Gastroesophageal sphincter (tissue), 4 donors: ENCODE measurements around the gene DCBLD1. TPM values are rescaled to one million over a fixed set of nuclear protein-coding genes. Genes with fewer than 3 reads are reported as not detected.

Experiments used
- ATAC-seq: fragments of 150-250 bp; one replicate; pipeline ENCODE4 v1.9.1; 2016; ENCODE audit warnings: mild to moderate bottlenecking, moderate library complexity
- H3K27ac ChIP-seq, 4 donors: fragments of 200-600 bp; sonication (generic) in 3 of 4; 1 replicate in 3 of 4; 2 replicates in 1 of 4; pipeline ENCODE4 v1.5.1; 2016 to 2019
- H3K27me3 ChIP-seq: fragments of 200-600 bp; sonication (generic); one replicate; pipeline ENCODE4 v1.5.1; 2019
- H3K36me3 ChIP-seq, 2 donors: fragments of 200-600 bp; sonication (generic); one replicate each; pipeline ENCODE4 v1.5.1; 2019; ENCODE audit warnings: control low read depth in 1 of 2
- H3K4me1 ChIP-seq, 3 donors: fragments of 200-600 bp; sonication (generic); 1 replicate in 2 of 3; 2 replicates in 1 of 3; pipeline ENCODE4 v1.5.1; 2016 to 2019; ENCODE audit warnings: control low read depth in 2 of 3
- H3K4me3 ChIP-seq, 2 donors: fragments of 200-600 bp; sonication (generic); one replicate each; pipeline ENCODE4 v1.5.1; 2019; ENCODE audit warnings: mild to moderate bottlenecking in 1 of 2, moderate library complexity in 1 of 2
- H3K9me3 ChIP-seq, 3 donors: fragments of 200-600 bp; sonication (generic); one replicate each; pipeline ENCODE4 v1.5.1; 2017 to 2019; ENCODE audit warnings: control low read depth in 2 of 3
- EP300 ChIP-seq: sonication (generic); formaldehyde crosslinking; IDR thresholded peaks from one replicate; pipeline ENCODE4 v1.6.1; 2017; ENCODE audit warnings: antibody characterized with exemption, mild to moderate bottlenecking
- POLR2A ChIP-seq, 2 donors: fragments of 450-650 bp; IDR thresholded peaks; one replicate each; pipeline ENCODE4 v1.6.1; 2017; ENCODE audit warnings: antibody characterized with exemption in 2 of 2, mild to moderate bottlenecking in 2 of 2, moderate library complexity in 1 of 2
- POLR2AphosphoS5 ChIP-seq: sonication (generic); formaldehyde crosslinking; IDR thresholded peaks from one replicate; pipeline ENCODE4 v1.6.1; 2017; ENCODE audit warnings: antibody characterized with exemption
- WGBS, 2 donors: methylation state at CpG; one replicate each; pipeline ENCODE4 v1.1.5; 2018; ENCODE audit warnings: low coverage in 1 of 2; 5-methylcytosine and 5-hydroxymethylcytosine counted together
- total RNA-seq, 4 donors: library from RNA; depleted of rRNA; stranded (reverse); fragments of >200 nt; gene quantifications; one replicate each; pipeline ENCODE4 v1.1.0, GENCODE V29; 2016
- TF ChIP-seq, protein P1 (sequence below), 4 experiments: fragments of 200-600 bp in 2 of 4; fragments of 450-650 bp in 2 of 4; sonication (generic) in 1 of 4; IDR thresholded peaks; one replicate each; pipeline ENCODE4 v1.5.1; 2017 to 2019; ENCODE audit warnings: antibody characterized with exemption in 4 of 4, mild to moderate bottlenecking in 2 of 4, moderate library complexity in 2 of 4

Gene DCBLD1
- total RNA-seq, 4 donors from 2014 or later, result 5.0 to 10.9 (median 8.3) TPM

DNA sequence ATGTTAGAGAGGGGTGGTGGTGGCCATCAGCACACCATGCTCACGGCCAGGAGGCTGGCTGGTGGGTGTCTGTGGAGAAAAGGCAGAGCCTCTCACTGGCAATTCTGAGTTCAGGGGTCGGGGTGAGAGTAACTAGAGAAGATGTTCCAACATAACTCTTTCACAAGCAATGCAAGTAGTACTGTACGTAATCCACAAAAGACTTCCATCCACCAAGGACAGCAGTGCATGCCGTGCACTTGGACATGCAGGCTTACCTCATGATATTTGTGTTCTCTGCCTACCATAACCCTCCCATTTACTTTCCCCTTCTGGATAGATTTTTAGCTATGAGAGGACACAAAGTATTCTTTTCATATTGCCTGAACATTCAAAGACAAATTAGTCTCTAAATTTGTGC, 51.3 kb downstream of the DCBLD1 start:
- Histone ChIP-seq H3K36me3 (peaks cover 0 to 13% of the 10 kb centered on the region in 2 donors), H3K9me3 (no peaks in the 10 kb centered on the region), H3K27me3 (no peaks in the 10 kb centered on the region), H3K27ac (no peak overlapping the region), H3K4me3 (no peak overlapping the region), H3K4me1 (no peaks in the 10 kb centered on the region)
- 93 to 98% methylated on average over 4 of the region's 4 CpGs for WGBS, 2 donors
- no peak for ATAC-seq
- TF ChIP-seq POLR2A (IDR thresholded peaks at IDR 0.05) (no peak), POLR2AphosphoS5 (no peak), EP300 (no peak)
- TF ChIP-seq, protein P1, sequence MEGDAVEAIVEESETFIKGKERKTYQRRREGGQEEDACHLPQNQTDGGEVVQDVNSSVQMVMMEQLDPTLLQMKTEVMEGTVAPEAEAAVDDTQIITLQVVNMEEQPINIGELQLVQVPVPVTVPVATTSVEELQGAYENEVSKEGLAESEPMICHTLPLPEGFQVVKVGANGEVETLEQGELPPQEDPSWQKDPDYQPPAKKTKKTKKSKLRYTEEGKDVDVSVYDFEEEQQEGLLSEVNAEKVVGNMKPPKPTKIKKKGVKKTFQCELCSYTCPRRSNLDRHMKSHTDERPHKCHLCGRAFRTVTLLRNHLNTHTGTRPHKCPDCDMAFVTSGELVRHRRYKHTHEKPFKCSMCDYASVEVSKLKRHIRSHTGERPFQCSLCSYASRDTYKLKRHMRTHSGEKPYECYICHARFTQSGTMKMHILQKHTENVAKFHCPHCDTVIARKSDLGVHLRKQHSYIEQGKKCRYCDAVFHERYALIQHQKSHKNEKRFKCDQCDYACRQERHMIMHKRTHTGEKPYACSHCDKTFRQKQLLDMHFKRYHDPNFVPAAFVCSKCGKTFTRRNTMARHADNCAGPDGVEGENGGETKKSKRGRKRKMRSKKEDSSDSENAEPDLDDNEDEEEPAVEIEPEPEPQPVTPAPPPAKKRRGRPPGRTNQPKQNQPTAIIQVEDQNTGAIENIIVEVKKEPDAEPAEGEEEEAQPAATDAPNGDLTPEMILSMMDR (IDR thresholded peaks at IDR 0.05), result no peak

DNA sequence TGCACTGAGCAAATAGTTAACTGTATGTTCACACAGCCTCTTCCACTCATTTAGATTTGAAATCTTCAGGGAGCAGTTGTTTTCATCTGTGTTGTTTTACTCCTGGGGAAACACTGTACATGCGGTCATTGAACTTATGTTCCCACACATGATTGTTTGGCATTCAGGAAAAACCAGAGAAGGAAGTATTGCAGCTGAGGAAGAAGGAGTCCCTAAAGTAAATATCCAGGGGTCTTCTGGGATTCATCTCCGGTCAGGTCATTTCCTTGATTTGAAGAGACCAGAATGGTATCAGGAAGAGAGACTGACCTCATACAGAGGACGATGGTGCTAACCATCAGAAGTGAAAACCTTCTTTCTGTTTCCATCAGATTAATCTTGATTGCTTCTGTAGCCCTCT, 52.5 kb downstream of the DCBLD1 start:
- Histone ChIP-seq H3K4me1 (no peaks in the 10 kb centered on the region), H3K36me3 (peaks cover 0 to 24% of the 10 kb centered on the region in 2 donors), H3K4me3 (no peak overlapping the region), H3K9me3 (no peaks in the 10 kb centered on the region), H3K27me3 (no peaks in the 10 kb centered on the region), H3K27ac (no peak overlapping the region)
- 54 to 67% methylated on average over 2 to 3 of the region's 3 CpGs for WGBS, 2 donors
- TF ChIP-seq, protein P1 (IDR thresholded peaks at IDR 0.05), result no peak
- no peak for TF ChIP-seq POLR2AphosphoS5
- TF ChIP-seq POLR2A (IDR thresholded peaks at IDR 0.05), result no peak
- no peak for TF ChIP-seq EP300
- ATAC-seq, result no peak

DNA sequence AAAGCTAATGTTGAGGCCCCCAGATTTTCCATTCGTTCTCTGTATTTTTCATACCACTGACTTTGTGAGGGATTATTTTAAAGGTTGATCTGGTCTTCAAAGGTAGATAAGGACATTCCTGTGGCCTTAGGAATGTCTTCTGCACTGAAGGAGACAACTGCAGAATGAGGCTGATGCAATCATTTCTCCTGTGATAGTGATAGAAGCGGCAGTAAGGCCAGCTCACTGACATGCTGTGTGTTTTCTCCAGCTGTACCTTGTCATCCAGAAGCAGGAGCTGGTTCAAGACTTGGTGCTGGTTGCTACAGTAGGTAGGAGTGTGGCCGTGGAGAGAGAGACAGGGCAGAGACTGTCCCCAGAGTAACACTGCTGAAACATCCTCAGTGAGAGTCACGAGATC, 53.8 kb downstream of the DCBLD1 start:
- H3K27me3 ChIP-seq, result no peaks in the 10 kb centered on the region
- H3K4me1 ChIP-seq, result no peaks in the 10 kb centered on the region
- no peak overlapping the region for H3K4me3 ChIP-seq
- H3K9me3 ChIP-seq, result no peaks in the 10 kb centered on the region
- TF ChIP-seq POLR2AphosphoS5, result no peak
- TF ChIP-seq, protein P1 (IDR thresholded peaks at IDR 0.05), result no peak
- TF ChIP-seq POLR2A (IDR thresholded peaks at IDR 0.05), result no peak
- TF ChIP-seq EP300, result no peak
- 86 to 92% methylated on average over 3 of the region's 4 CpGs for WGBS, 2 donors
- H3K27ac ChIP-seq, result no peak overlapping the region
- peaks cover 0 to 33% of the 10 kb centered on the region in 2 donors for H3K36me3 ChIP-seq
- ATAC-seq, result no peak

DNA sequence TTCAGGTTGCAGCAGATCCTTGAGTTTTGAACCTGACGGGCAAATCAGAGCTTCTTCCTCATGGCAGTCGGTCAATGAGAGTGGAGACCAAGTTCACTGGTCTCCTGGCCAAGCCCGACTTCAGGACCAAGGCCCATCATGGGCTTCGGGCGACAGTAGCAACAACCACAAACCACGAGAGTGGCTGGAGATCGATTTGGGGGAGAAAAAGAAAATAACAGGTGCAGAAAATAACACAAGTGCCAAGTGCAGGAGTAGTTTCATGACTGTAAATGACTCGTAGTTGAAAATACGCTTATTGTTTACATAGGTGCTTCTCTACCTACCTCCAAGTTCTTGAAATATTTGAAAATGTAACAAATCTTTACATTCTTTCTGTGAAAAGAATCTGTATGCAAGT, 56.1 kb downstream of the DCBLD1 start:
- TF ChIP-seq, protein P1 (IDR thresholded peaks at IDR 0.05), result no peak
- no peak for TF ChIP-seq POLR2A (IDR thresholded peaks at IDR 0.05)
- TF ChIP-seq POLR2AphosphoS5, result no peak
- TF ChIP-seq EP300, result no peak
- 87 to 90% methylated on average over 3 to 9 of the region's 9 CpGs for WGBS, 2 donors

DNA sequence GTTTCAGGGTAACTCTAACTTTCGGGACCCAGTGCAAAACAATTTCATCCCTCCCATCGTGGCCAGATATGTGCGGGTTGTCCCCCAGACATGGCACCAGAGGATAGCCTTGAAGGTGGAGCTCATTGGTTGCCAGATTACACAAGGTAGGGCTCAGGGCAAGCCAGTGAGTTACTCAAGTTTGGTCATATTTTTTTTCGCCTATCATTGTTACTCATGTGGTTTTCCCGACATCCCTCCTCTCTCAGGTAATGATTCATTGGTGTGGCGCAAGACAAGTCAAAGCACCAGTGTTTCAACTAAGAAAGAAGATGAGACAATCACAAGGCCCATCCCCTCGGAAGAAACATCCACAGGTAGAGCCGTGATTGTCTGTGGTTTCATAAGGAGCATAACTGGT, 58.2 kb downstream of the DCBLD1 start:
- Histone ChIP-seq H3K27me3 (no peaks in the 10 kb centered on the region), H3K9me3 (no peaks in the 10 kb centered on the region), H3K4me1 (no peaks in the 10 kb centered on the region), H3K27ac (no peak overlapping the region), H3K36me3 (peaks cover 0 to 63% of the 10 kb centered on the region in 2 donors), H3K4me3 (no peak overlapping the region)
- 93 to 95% methylated on average over 5 to 8 of the region's 8 CpGs for WGBS, 2 donors
- ATAC-seq, result no peak
- TF ChIP-seq, protein P1 (IDR thresholded peaks at IDR 0.05), result no peak
- TF ChIP-seq POLR2A (IDR thresholded peaks at IDR 0.05) (no peak), POLR2AphosphoS5 (no peak), EP300 (no peak)

More for the DNA sequence above, 56.1 kb downstream of the DCBLD1 start:
- H3K36me3 ChIP-seq, result peaks cover 0 to 44% of the 10 kb centered on the region in 2 donors
- no peaks in the 10 kb centered on the region for H3K27me3 ChIP-seq
- ATAC-seq, result no peak
- no peak overlapping the region for H3K4me3 ChIP-seq
- no peaks in the 10 kb centered on the region for H3K4me1 ChIP-seq
- no peak overlapping the region for H3K27ac ChIP-seq
- H3K9me3 ChIP-seq, result no peaks in the 10 kb centered on the region
